K562 (cell line): Measurements from ENCODE around the gene OLFML2A. TPM values are rescaled to one million over a fixed set of nuclear protein-coding genes. Genes with fewer than 3 reads are reported as not detected.

Source experiments
- BHLHE40 ChIP-seq: IDR thresholded peaks from 2 replicates; pipeline ENCODE4 v1.6.1; 2011; ENCODE audit warnings: low read length, improper control_type of control experiment
- HES1 ChIP-seq: fragments of 450-650 bp; IDR thresholded peaks from 2 replicates; pipeline ENCODE4 v1.6.1; 2016; ENCODE audit warnings: low read depth, mild to moderate bottlenecking, moderate library complexity
- HSF4 ChIP-seq: fragments of 250-450 bp; sonication (Bioruptor Pico); IDR thresholded peaks from 2 replicates; pipeline ENCODE4 v2.1.2; 2022; ENCODE audit warnings: mild to moderate bottlenecking, moderate library complexity, borderline replicate concordance
- JUND ChIP-seq, 2 experiments: IDR thresholded peaks; 2 replicates in 1 of 2; 3 replicates in 1 of 2; pipeline ENCODE4 v1.6.1; 2011; ENCODE audit warnings: borderline replicate concordance in 2 of 2, low read depth in 2 of 2, low read length in 2 of 2, improper control_type of control experiment in 1 of 2, missing biosample characterization in 1 of 2, missing genetic modification characterization in 1 of 2, missing genetic modification reagents in 1 of 2
- KDM2B ChIP-seq: fragments of 250-450 bp; sonication (Bioruptor Pico); IDR thresholded peaks from 2 replicates; pipeline ENCODE4 v1.8.0; 2021; ENCODE audit warnings: mild to moderate bottlenecking, moderate library complexity
- PBX2 ChIP-seq, 2 experiments: IDR thresholded peaks in 1 of 2; conservative IDR thresholded peaks in 1 of 2; 2 replicates each; pipeline ENCODE4 v1.6.1; 2016; ENCODE audit warnings: low read depth in 2 of 2, mild to moderate bottlenecking in 1 of 2, missing compliant biosample characterization in 1 of 2, missing genetic modification characterization in 1 of 2, moderate library complexity in 1 of 2
- POLR2A ChIP-seq: fragments of 450-650 bp; conservative IDR thresholded peaks from 2 replicates; pipeline ENCODE4 v1.6.1; 2016
- RB1 ChIP-seq: fragments of 450-650 bp; IDR thresholded peaks from 2 replicates; pipeline ENCODE4 v1.6.1; 2017; ENCODE audit warnings: low read depth, mild to moderate bottlenecking
- RBM25 ChIP-seq: fragments of 200-400 bp; formaldehyde crosslinking; IDR thresholded peaks from 2 replicates; pipeline ENCODE4 v1.6.1; 2018; ENCODE audit warnings: low read length, low read depth, moderate library complexity; ENCODE audit not compliant: severe bottlenecking
- XRCC4 ChIP-seq: IDR thresholded peaks from one replicate; pipeline ENCODE4 v1.6.1; 2011; ENCODE audit not compliant: insufficient read depth, insufficient read length; ENCODE audit errors: extremely low read depth
- ZC3H4 ChIP-seq: sonication (generic); formaldehyde crosslinking; IDR thresholded peaks from 2 replicates; pipeline ENCODE4 v1.9.0; 2021; ENCODE audit warnings: missing genetic modification reagents, borderline replicate concordance
- ZNF589 ChIP-seq: fragments of 200-800 bp; sonication (Bioruptor generic); IDR thresholded peaks from 2 replicates; pipeline ENCODE4 v1.6.1; 2016; ENCODE audit warnings: low read depth, missing genetic modification characterization, missing compliant biosample characterization
- polyA plus RNA-seq, 8 experiments: library from polyadenylated mRNA; depleted of rRNA in 4 of 8; stranded (reverse) in 5 of 8; unstranded in 3 of 8; fragments of >200 nt; fragmentation: Nextera tagmentation in 2 of 8; fragmentation: Illumina TruSeq in 1 of 8; extraction: Ambion mirVana in 2 of 8; extraction: Trizol in 1 of 8; gene quantifications; 2 replicates each; pipeline versions ENCODE4 v1.2.1 to v1.2.3, GENCODE V29; 2011 to 2014; ENCODE audit warnings: inconsistent platforms in 1 of 8, missing spikeins in 1 of 8
- total RNA-seq, 7 experiments: library from RNA; depleted of rRNA in 6 of 7; stranded (reverse); fragments of >200 nt in 6 of 7; fragmentation: Illumina TruSeq in 2 of 7; extraction: Trizol in 2 of 7; gene quantifications; 2 replicates each; pipeline versions ENCODE4 v1.2.1 to v1.2.3, GENCODE V29; 2011 to 2021; ENCODE audit warnings: low replicate concordance in 1 of 7
- TF ChIP-seq, protein P1 (sequence below), 2 experiments: fragments of 150-350 bp in 1 of 2; IDR thresholded peaks; 2 replicates each; pipeline ENCODE4 v1.6.1; 2012 to 2016; ENCODE audit warnings: low read depth in 2 of 2, low read length in 2 of 2, mild to moderate bottlenecking in 1 of 2, moderate library complexity in 1 of 2
- TF ChIP-seq, protein P2 (sequence below), 2 experiments: fragments of 250-450 bp in 1 of 2; fragments of 450-650 bp in 1 of 2; sonication (Bioruptor Pico) in 1 of 2; IDR thresholded peaks; 2 replicates each; pipeline versions ENCODE4 v1.6.1 to v1.8.0; 2016 to 2021; ENCODE audit warnings: mild to moderate bottlenecking in 2 of 2, moderate library complexity in 2 of 2, missing compliant biosample characterization in 1 of 2, missing genetic modification characterization in 1 of 2
- TF ChIP-seq, protein P3 (sequence below): fragments of 450-650 bp; formaldehyde crosslinking; conservative IDR thresholded peaks from 2 replicates; pipeline ENCODE4 v1.4.0; 2022; ENCODE audit warnings: mild to moderate bottlenecking, missing genetic modification characterization

Gene OLFML2A
- total and polyA plus RNA-seq, 9 of the 15 experiments (the other 6 are each of a cell fraction or from before 2014, with no cell fraction given): 0.16 TPM; not detected in 8

DNA sequence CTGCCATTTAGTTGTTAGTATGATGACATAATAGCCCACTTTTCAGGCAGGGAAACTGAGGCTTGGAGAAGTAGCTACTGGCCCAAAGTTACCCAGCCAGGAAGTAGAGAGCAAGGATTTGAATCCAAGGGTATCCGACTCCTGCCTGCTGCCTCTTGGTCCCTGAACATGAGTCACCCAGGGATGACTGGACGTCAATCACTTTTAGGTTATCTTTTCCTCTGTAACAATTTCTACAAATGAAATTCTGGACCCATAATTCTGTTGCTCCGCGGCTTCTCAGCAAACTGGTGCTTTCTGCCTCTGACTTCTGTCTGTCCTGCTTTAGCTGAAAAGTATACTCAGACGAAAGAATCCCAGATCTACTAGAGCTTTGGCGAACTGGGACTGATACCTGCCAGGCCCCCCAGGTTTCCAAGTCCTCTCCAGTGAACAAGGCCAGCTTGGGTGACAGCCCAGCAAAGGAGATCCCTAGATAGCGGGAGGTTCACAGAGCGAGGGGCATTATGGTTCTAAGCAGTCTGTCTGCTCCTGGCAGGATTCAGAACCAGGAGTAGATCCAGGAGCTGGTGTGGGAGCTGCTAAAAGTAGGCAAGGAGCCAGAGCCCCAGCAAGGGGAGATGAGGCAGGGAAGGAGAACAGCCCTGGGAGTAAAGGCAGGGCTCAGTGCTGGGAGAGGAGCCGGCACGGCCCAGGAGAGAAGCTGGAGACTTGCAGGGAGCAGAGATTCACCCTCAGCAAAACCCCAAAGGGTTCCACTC lies 20.6 kb downstream of the OLFML2A start (continued):
- TF ChIP-seq HES1 (no peak), POLR2A (no peak), HSF4 (no peak), ZNF589 (no peak), XRCC4 (no peak), JUND (IDR thresholded peaks at IDR 0.05; ENCODE audit: borderline replicate concordance, low read depth, low read length) (peak; percentile 77; the same call in 1 of the 2 replicates), JUND (tag; IDR thresholded peaks at IDR 0.05; ENCODE audit: borderline replicate concordance, low read depth, low read length) (peak; percentile 57; the same call in 2 of the 3 replicates), KDM2B (CRISPR knock-in tag) (no peak), RB1 (no peak), ZC3H4 (no peak), BHLHE40 (no peak), PBX2 (CRISPR knock-in tag; IDR thresholded peaks at IDR 0.05; ENCODE audit: low read depth) (no peak), PBX2 (tag; conservative IDR thresholded peaks at IDR 0.05; ENCODE audit: low read depth) (peak; percentile 51; the same call in 1 of the 2 replicates), RBM25 (no peak)
- TF ChIP-seq, protein P1, sequence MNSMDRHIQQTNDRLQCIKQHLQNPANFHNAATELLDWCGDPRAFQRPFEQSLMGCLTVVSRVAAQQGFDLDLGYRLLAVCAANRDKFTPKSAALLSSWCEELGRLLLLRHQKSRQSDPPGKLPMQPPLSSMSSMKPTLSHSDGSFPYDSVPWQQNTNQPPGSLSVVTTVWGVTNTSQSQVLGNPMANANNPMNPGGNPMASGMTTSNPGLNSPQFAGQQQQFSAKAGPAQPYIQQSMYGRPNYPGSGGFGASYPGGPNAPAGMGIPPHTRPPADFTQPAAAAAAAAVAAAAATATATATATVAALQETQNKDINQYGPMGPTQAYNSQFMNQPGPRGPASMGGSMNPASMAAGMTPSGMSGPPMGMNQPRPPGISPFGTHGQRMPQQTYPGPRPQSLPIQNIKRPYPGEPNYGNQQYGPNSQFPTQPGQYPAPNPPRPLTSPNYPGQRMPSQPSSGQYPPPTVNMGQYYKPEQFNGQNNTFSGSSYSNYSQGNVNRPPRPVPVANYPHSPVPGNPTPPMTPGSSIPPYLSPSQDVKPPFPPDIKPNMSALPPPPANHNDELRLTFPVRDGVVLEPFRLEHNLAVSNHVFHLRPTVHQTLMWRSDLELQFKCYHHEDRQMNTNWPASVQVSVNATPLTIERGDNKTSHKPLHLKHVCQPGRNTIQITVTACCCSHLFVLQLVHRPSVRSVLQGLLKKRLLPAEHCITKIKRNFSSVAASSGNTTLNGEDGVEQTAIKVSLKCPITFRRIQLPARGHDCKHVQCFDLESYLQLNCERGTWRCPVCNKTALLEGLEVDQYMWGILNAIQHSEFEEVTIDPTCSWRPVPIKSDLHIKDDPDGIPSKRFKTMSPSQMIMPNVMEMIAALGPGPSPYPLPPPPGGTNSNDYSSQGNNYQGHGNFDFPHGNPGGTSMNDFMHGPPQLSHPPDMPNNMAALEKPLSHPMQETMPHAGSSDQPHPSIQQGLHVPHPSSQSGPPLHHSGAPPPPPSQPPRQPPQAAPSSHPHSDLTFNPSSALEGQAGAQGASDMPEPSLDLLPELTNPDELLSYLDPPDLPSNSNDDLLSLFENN (IDR thresholded peaks at IDR 0.05; ENCODE audit: low read depth in 2 of 2, low read length in 2 of 2): no peak
- TF ChIP-seq, protein P2, sequence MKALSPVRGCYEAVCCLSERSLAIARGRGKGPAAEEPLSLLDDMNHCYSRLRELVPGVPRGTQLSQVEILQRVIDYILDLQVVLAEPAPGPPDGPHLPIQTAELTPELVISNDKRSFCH (CRISPR knock-in tag; IDR thresholded peaks at IDR 0.05): no peak
- TF ChIP-seq, protein P2 (tag; IDR thresholded peaks at IDR 0.05): no peak
- TF ChIP-seq, protein P3, sequence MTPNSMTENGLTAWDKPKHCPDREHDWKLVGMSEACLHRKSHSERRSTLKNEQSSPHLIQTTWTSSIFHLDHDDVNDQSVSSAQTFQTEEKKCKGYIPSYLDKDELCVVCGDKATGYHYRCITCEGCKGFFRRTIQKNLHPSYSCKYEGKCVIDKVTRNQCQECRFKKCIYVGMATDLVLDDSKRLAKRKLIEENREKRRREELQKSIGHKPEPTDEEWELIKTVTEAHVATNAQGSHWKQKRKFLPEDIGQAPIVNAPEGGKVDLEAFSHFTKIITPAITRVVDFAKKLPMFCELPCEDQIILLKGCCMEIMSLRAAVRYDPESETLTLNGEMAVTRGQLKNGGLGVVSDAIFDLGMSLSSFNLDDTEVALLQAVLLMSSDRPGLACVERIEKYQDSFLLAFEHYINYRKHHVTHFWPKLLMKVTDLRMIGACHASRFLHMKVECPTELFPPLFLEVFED (CRISPR knock-in tag): no peak
